ENCODE data around the gene SFXN3.

DNA sequence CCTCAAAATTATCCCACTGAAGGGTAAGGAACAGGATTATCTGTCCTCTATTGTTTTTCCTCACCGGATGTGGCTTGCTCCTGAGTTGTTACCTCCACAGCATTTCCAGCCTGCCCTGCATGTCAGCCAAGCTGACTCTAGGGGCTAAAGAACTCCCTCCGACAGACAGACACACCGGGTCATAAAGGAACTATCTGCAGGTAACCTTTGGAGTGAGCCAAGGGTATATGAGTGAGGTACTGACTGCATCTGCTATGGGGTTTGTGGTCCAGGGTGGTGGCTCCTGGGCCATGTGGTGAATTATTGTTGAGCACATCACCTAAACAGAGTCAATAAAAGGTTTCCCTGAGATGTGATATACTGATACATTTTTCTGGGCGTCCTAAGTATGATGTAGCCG is 23.8 kb downstream of the SFXN3 start:
- TF ChIP-seq, protein P1, sequence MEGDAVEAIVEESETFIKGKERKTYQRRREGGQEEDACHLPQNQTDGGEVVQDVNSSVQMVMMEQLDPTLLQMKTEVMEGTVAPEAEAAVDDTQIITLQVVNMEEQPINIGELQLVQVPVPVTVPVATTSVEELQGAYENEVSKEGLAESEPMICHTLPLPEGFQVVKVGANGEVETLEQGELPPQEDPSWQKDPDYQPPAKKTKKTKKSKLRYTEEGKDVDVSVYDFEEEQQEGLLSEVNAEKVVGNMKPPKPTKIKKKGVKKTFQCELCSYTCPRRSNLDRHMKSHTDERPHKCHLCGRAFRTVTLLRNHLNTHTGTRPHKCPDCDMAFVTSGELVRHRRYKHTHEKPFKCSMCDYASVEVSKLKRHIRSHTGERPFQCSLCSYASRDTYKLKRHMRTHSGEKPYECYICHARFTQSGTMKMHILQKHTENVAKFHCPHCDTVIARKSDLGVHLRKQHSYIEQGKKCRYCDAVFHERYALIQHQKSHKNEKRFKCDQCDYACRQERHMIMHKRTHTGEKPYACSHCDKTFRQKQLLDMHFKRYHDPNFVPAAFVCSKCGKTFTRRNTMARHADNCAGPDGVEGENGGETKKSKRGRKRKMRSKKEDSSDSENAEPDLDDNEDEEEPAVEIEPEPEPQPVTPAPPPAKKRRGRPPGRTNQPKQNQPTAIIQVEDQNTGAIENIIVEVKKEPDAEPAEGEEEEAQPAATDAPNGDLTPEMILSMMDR (IDR thresholded peaks at IDR 0.05) = no peak
- TF ChIP-seq POLR2A (IDR thresholded peaks at IDR 0.05) = no peak

Data from testis (tissue), 2 donors.